ENCODE measurements around the gene LARGE2. TPM values are rescaled to one million over a fixed set of nuclear protein-coding genes. Genes with fewer than 3 reads are reported as not detected.

LARGE2 gene
- total and polyA plus RNA-seq, 2 donors, result 3.5 to 12.2 TPM

- Histone ChIP-seq H3K4me1 (ENCODE audit: control insufficient read depth in 2 of 2, insufficient read depth in 2 of 2, low read length in 2 of 2) (peaks cover 11 to 16% of the 10 kb centered on the region in 2 donors), H3K36me3 (ENCODE audit: control insufficient read depth in 2 of 2, insufficient read depth in 2 of 2, low read length in 1 of 2) (no peaks in the 10 kb centered on the region), H3K4me3 (ENCODE audit: low read length in 2 of 2) (no peak overlapping the region), H3K9me3 (ENCODE audit: control insufficient read depth in 2 of 2, insufficient read depth in 1 of 2, low read length in 1 of 2) (peaks cover 0 to 7% of the 10 kb centered on the region in 2 donors), H3K27ac (ENCODE audit: low read depth in 1 of 2, low read length in 1 of 2) (no peak overlapping the region), H3K27me3 (ENCODE audit: control insufficient read depth in 2 of 2, insufficient read depth in 1 of 2, low read length in 1 of 2) (peaks cover 37 to 57% of the 10 kb centered on the region in 2 donors)
- DNase-seq (ENCODE audit: low read depth in 6 of 9, low spot score in 9 of 9), result no peak
- 93% methylated on average over 3 of the region's 3 CpGs for WGBS
Observed at GRCh38 chr11:45925550-45925949, 3.1 kb downstream of the LARGE2 start.

- Histone ChIP-seq H3K27ac (ENCODE audit: low read depth in 1 of 2, low read length in 1 of 2) (no peak overlapping the region), H3K27me3 (ENCODE audit: control insufficient read depth in 2 of 2, insufficient read depth in 1 of 2, low read length in 1 of 2) (peaks cover 34 to 53% of the 10 kb centered on the region in 2 donors), H3K36me3 (ENCODE audit: control insufficient read depth in 2 of 2, insufficient read depth in 2 of 2, low read length in 1 of 2) (peaks cover 1 to 2% of the 10 kb centered on the region in 2 donors), H3K9me3 (ENCODE audit: control insufficient read depth in 2 of 2, insufficient read depth in 1 of 2, low read length in 1 of 2) (peaks cover 0 to 7% of the 10 kb centered on the region in 2 donors), H3K4me3 (ENCODE audit: low read length in 2 of 2) (no peak overlapping the region), H3K4me1 (ENCODE audit: control insufficient read depth in 2 of 2, insufficient read depth in 2 of 2, low read length in 2 of 2) (peaks cover 14 to 18% of the 10 kb centered on the region in 2 donors)
- no peak for DNase-seq (ENCODE audit: low read depth in 6 of 9, low spot score in 9 of 9)
- WGBS, result 94% methylated on average over 12 of the region's 12 CpGs
Observed at GRCh38 chr11:45926001-45926401, 3.5 kb downstream of the LARGE2 start.

- H3K4me1 ChIP-seq (ENCODE audit: control insufficient read depth in 2 of 2, insufficient read depth in 2 of 2, low read length in 2 of 2), result peaks cover 17 to 19% of the 10 kb centered on the region in 2 donors
- H3K27me3 ChIP-seq (ENCODE audit: control insufficient read depth in 2 of 2, insufficient read depth in 1 of 2, low read length in 1 of 2), result peaks cover 27 to 45% of the 10 kb centered on the region in 2 donors
- no peak overlapping the region for H3K4me3 ChIP-seq (ENCODE audit: low read length in 2 of 2)
- no peak for DNase-seq (ENCODE audit: low read depth in 6 of 9, low spot score in 9 of 9)
- H3K9me3 ChIP-seq (ENCODE audit: control insufficient read depth in 2 of 2, insufficient read depth in 1 of 2, low read length in 1 of 2), result no peaks in the 10 kb centered on the region
- no peak overlapping the region for H3K27ac ChIP-seq (ENCODE audit: low read depth in 1 of 2, low read length in 1 of 2)
- peaks cover 3 to 6% of the 10 kb centered on the region in 2 donors for H3K36me3 ChIP-seq (ENCODE audit: control insufficient read depth in 2 of 2, insufficient read depth in 2 of 2, low read length in 1 of 2)
- 96% methylated on average over 12 of the region's 12 CpGs for WGBS
Observed at GRCh38 chr11:45926536-45927331, 4.3 kb downstream of the LARGE2 start.

GRCh38 chr11:45927332-45927683 lies 4.9 kb downstream of the LARGE2 start:
- Histone ChIP-seq H3K27ac (ENCODE audit: low read depth in 1 of 2, low read length in 1 of 2) (no peak overlapping the region), H3K27me3 (ENCODE audit: control insufficient read depth in 2 of 2, insufficient read depth in 1 of 2, low read length in 1 of 2) (peaks cover 21 to 40% of the 10 kb centered on the region in 2 donors), H3K4me3 (ENCODE audit: low read length in 2 of 2) (no peak overlapping the region), H3K9me3 (ENCODE audit: control insufficient read depth in 2 of 2, insufficient read depth in 1 of 2, low read length in 1 of 2) (no peaks in the 10 kb centered on the region), H3K36me3 (ENCODE audit: control insufficient read depth in 2 of 2, insufficient read depth in 2 of 2, low read length in 1 of 2) (peaks cover 7 to 12% of the 10 kb centered on the region in 2 donors), H3K4me1 (ENCODE audit: control insufficient read depth in 2 of 2, insufficient read depth in 2 of 2, low read length in 2 of 2) (peaks cover 18 to 21% of the 10 kb centered on the region in 2 donors)
- 60% methylated on average over 15 of the region's 15 CpGs for WGBS
- no peak for DNase-seq (ENCODE audit: low read depth in 6 of 9, low spot score in 9 of 9)

- peaks cover 17 to 34% of the 10 kb centered on the region in 2 donors for H3K27me3 ChIP-seq (ENCODE audit: control insufficient read depth in 2 of 2, insufficient read depth in 1 of 2, low read length in 1 of 2)
- H3K4me3 ChIP-seq (ENCODE audit: low read length in 2 of 2), result no peak overlapping the region
- 98% methylated on average over 27 of the region's 27 CpGs for WGBS
- H3K36me3 ChIP-seq (ENCODE audit: control insufficient read depth in 2 of 2, insufficient read depth in 2 of 2, low read length in 1 of 2), result peaks cover 7 to 13% of the 10 kb centered on the region in 2 donors
- no peak for DNase-seq (ENCODE audit: low read depth in 6 of 9, low spot score in 9 of 9)
- H3K4me1 ChIP-seq (ENCODE audit: control insufficient read depth in 2 of 2, insufficient read depth in 2 of 2, low read length in 2 of 2), result peaks cover 13 to 21% of the 10 kb centered on the region in 2 donors
- no peaks in the 10 kb centered on the region for H3K9me3 ChIP-seq (ENCODE audit: control insufficient read depth in 2 of 2, insufficient read depth in 1 of 2, low read length in 1 of 2)
- H3K27ac ChIP-seq (ENCODE audit: low read depth in 1 of 2, low read length in 1 of 2), result no peak overlapping the region
Observed at GRCh38 chr11:45927684-45928413, 5.4 kb downstream of the LARGE2 start.

GRCh38 chr11:45928535-45929215 lies 6.2 kb downstream of the LARGE2 start:
- Histone ChIP-seq H3K36me3 (ENCODE audit: control insufficient read depth in 2 of 2, insufficient read depth in 2 of 2, low read length in 1 of 2) (peaks cover 13 to 19% of the 10 kb centered on the region in 2 donors), H3K27me3 (ENCODE audit: control insufficient read depth in 2 of 2, insufficient read depth in 1 of 2, low read length in 1 of 2) (peaks cover 10 to 26% of the 10 kb centered on the region in 2 donors), H3K4me1 (ENCODE audit: control insufficient read depth in 2 of 2, insufficient read depth in 2 of 2, low read length in 2 of 2) (peaks cover 8 to 20% of the 10 kb centered on the region in 2 donors), H3K9me3 (ENCODE audit: control insufficient read depth in 2 of 2, insufficient read depth in 1 of 2, low read length in 1 of 2) (no peaks in the 10 kb centered on the region), H3K27ac (ENCODE audit: low read depth in 1 of 2, low read length in 1 of 2) (peak overlapping the region in 1 of 2 donors; percentile 38), H3K4me3 (ENCODE audit: low read length in 2 of 2) (no peak overlapping the region)
- 97% methylated on average over 13 of the region's 13 CpGs for WGBS
- DNase-seq (ENCODE audit: low read depth in 6 of 9, low spot score in 9 of 9), result no peak

- no peaks in the 10 kb centered on the region for H3K9me3 ChIP-seq (ENCODE audit: control insufficient read depth in 2 of 2, insufficient read depth in 1 of 2, low read length in 1 of 2)
- WGBS, result 84% methylated on average over 10 of the region's 10 CpGs
- peaks cover 3 to 18% of the 10 kb centered on the region in 2 donors for H3K27me3 ChIP-seq (ENCODE audit: control insufficient read depth in 2 of 2, insufficient read depth in 1 of 2, low read length in 1 of 2)
- H3K4me3 ChIP-seq (ENCODE audit: low read length in 2 of 2), result no peak overlapping the region
- H3K4me1 ChIP-seq (ENCODE audit: control insufficient read depth in 2 of 2, insufficient read depth in 2 of 2, low read length in 2 of 2), result peaks cover 8 to 27% of the 10 kb centered on the region in 2 donors
- peaks cover 22 to 28% of the 10 kb centered on the region in 2 donors for H3K36me3 ChIP-seq (ENCODE audit: control insufficient read depth in 2 of 2, insufficient read depth in 2 of 2, low read length in 1 of 2)
- no peak for DNase-seq (ENCODE audit: low read depth in 6 of 9, low spot score in 9 of 9)
- peak overlapping the region; percentile 26 to 61 for H3K27ac ChIP-seq (ENCODE audit: low read depth in 1 of 2, low read length in 1 of 2)
Observed at GRCh38 chr11:45929486-45930030, 7.1 kb downstream of the LARGE2 start.

GRCh38 chr11:45930031-45930794 lies 7.8 kb downstream of the LARGE2 start:
- Histone ChIP-seq H3K4me3 (ENCODE audit: low read length in 2 of 2) (no peak overlapping the region), H3K27me3 (ENCODE audit: control insufficient read depth in 2 of 2, insufficient read depth in 1 of 2, low read length in 1 of 2) (peaks cover 0 to 12% of the 10 kb centered on the region in 2 donors), H3K4me1 (ENCODE audit: control insufficient read depth in 2 of 2, insufficient read depth in 2 of 2, low read length in 2 of 2) (peaks cover 8 to 31% of the 10 kb centered on the region in 2 donors), H3K9me3 (ENCODE audit: control insufficient read depth in 2 of 2, insufficient read depth in 1 of 2, low read length in 1 of 2) (no peaks in the 10 kb centered on the region), H3K27ac (ENCODE audit: low read depth in 1 of 2, low read length in 1 of 2) (peak overlapping the region; percentile 64 to 83), H3K36me3 (ENCODE audit: control insufficient read depth in 2 of 2, insufficient read depth in 2 of 2, low read length in 1 of 2) (peaks cover 28 to 34% of the 10 kb centered on the region in 2 donors)
- 65% methylated on average over 14 of the region's 14 CpGs for WGBS
- no peak for DNase-seq (ENCODE audit: low read depth in 6 of 9, low spot score in 9 of 9)
